Mesendoderm (in vitro differentiated cells): ENCODE data around the gene NEK7.
A peak's percentile ranks its signal among the peaks of the same experiment; 100 is the strongest.

Source experiments
- DNase-seq: peaks from one replicate; pipeline ENCODE4 v3.0.0; 2013
- H2AK5ac ChIP-seq: 2 replicates; pipeline ENCODE4 v1.6.1; 2013; ENCODE audit warnings: low read length, inconsistent platforms
- H2BK120ac ChIP-seq: 2 replicates; pipeline ENCODE4 v1.6.1; 2013; ENCODE audit warnings: low read depth, mild to moderate bottlenecking, low read length, moderate library complexity, mixed read lengths
- H2BK15ac ChIP-seq: replicated peaks from 2 replicates; pipeline ENCODE4 v1.6.1; 2013; ENCODE audit warnings: low read depth, mild to moderate bottlenecking, moderate library complexity
- H2BK5ac ChIP-seq: 2 replicates; pipeline ENCODE4 v1.6.1; 2013; ENCODE audit warnings: low read length, inconsistent platforms
- H3K18ac ChIP-seq: 2 replicates; pipeline ENCODE4 v1.6.1; 2013; ENCODE audit warnings: mild to moderate bottlenecking, low read length, mixed read lengths
- H3K23ac ChIP-seq: one replicate; pipeline ENCODE4 v1.6.1; 2013; ENCODE audit warnings: low read length
- H3K27ac ChIP-seq: 2 replicates; pipeline ENCODE4 v1.5.1; 2013; ENCODE audit warnings: low read depth, mild to moderate bottlenecking, inconsistent platforms, low read length, moderate library complexity
- H3K27me3 ChIP-seq: 2 replicates; pipeline ENCODE4 v1.6.1; 2013; ENCODE audit warnings: low read length, control low read depth, mild to moderate bottlenecking, inconsistent platforms; ENCODE audit not compliant: insufficient read depth, poor library complexity
- H3K36me3 ChIP-seq: 2 replicates; pipeline ENCODE4 v1.6.1; 2013; ENCODE audit warnings: low read length, inconsistent platforms; ENCODE audit not compliant: control insufficient read depth, insufficient read depth
- H3K4ac ChIP-seq: one replicate; pipeline ENCODE4 v1.6.1; 2013; ENCODE audit warnings: low read depth, mild to moderate bottlenecking, low read length, moderate library complexity
- H3K4me1 ChIP-seq: 2 replicates; pipeline ENCODE4 v1.6.1; 2013; ENCODE audit warnings: low read depth, low read length, inconsistent platforms; ENCODE audit not compliant: control insufficient read depth
- H3K4me2 ChIP-seq: 2 replicates; pipeline ENCODE4 v1.6.1; 2013; ENCODE audit warnings: low read length
- H3K4me3 ChIP-seq: 2 replicates; pipeline ENCODE4 v1.5.1; 2013; ENCODE audit warnings: mild to moderate bottlenecking, low read length
- H3K56ac ChIP-seq: one replicate; pipeline ENCODE4 v1.6.1; 2013; ENCODE audit warnings: low read length
- H3K79me1 ChIP-seq: 2 replicates; pipeline ENCODE4 v1.6.1; 2013; ENCODE audit warnings: low read length, inconsistent platforms
- H3K79me2 ChIP-seq: 2 replicates; pipeline ENCODE4 v1.6.1; 2013; ENCODE audit warnings: mild to moderate bottlenecking, low read length; ENCODE audit not compliant: control insufficient read depth, insufficient read depth
- H3K9ac ChIP-seq: 2 replicates; pipeline ENCODE4 v1.6.1; 2013; ENCODE audit warnings: low read length, inconsistent platforms
- H4K5ac ChIP-seq: one replicate; pipeline ENCODE4 v1.6.1; 2013; ENCODE audit warnings: low read length
- H4K8ac ChIP-seq: one replicate; pipeline ENCODE4 v1.6.1; 2013; ENCODE audit warnings: low read depth, mild to moderate bottlenecking, control low read depth, low read length, moderate library complexity
- WGBS: extraction: QIAGEN DNeasy Blood & Tissue Kit; methylation state at CpG from one replicate; pipeline ENCODE4 v1.1.7; 2013; ENCODE audit warnings: low lambda C conversion rate, missing lambda C conversion rate; ENCODE audit not compliant: insufficient coverage; ENCODE audit errors: extremely low coverage; 5-methylcytosine and 5-hydroxymethylcytosine counted together

Gene NEK7

DNA sequence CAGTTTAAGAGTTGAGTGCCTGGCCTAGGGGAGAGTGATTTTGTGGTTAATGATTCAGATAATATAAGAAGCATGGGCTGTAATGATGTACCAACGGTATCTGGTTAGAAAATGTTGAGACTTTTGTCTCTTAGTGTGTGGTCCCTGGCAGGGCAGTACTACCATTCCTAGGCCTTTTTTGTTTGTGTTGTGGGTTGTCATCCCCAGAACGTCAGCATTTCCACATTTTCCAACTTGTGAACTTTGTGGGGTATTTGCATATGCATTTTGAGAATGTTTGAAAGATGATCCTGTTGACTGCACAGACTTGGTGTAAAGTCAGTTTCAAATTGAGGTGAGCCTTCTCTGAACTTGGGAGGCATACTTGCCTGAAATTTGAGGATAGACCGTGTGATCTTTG is 11.4 kb downstream of the NEK7 start:
- no peak overlapping the region for H3K4me2 ChIP-seq
- H3K36me3 ChIP-seq = no peaks in the 10 kb centered on the region
- H3K23ac ChIP-seq = no peak overlapping the region
- DNase-seq = no peak
- no peak overlapping the region for H3K27ac ChIP-seq
- H3K4me1 ChIP-seq = peaks cover 12% of the 10 kb centered on the region
- H3K27me3 ChIP-seq = no peaks in the 10 kb centered on the region
- H3K4ac ChIP-seq = no peak overlapping the region
- no peak overlapping the region for H3K4me3 ChIP-seq
- H2BK120ac ChIP-seq = no peak overlapping the region
- H3K9ac ChIP-seq = no peak overlapping the region
- no peak overlapping the region for H3K18ac ChIP-seq
- H4K8ac ChIP-seq = no peak overlapping the region
- no CpG with 5 or more reads among the region's 3 CpGs for WGBS
- H2BK15ac ChIP-seq = no peak overlapping the region
- peak overlapping the region; percentile 29 for H3K56ac ChIP-seq
- no peak overlapping the region for H2BK5ac ChIP-seq
- H2AK5ac ChIP-seq = no peak overlapping the region
- no peak overlapping the region for H4K5ac ChIP-seq
- peaks cover 14% of the 10 kb centered on the region for H3K79me1 ChIP-seq
- H3K79me2 ChIP-seq = peaks cover 39% of the 10 kb centered on the region

- H3K36me3 ChIP-seq = no peaks in the 10 kb centered on the region
- H2BK120ac ChIP-seq = no peak overlapping the region
- no peak overlapping the region for H4K5ac ChIP-seq
- H3K9ac ChIP-seq = no peak overlapping the region
- H3K79me1 ChIP-seq = peaks cover 11% of the 10 kb centered on the region
- no CpG with 5 or more reads among the region's 2 CpGs for WGBS
- no peak overlapping the region for H2BK5ac ChIP-seq
- H3K27ac ChIP-seq = no peak overlapping the region
- H3K56ac ChIP-seq = no peak overlapping the region
- H3K4me3 ChIP-seq = no peak overlapping the region
- no peaks in the 10 kb centered on the region for H3K27me3 ChIP-seq
- H3K79me2 ChIP-seq = peaks cover 34% of the 10 kb centered on the region
- no peak for DNase-seq
- H2BK15ac ChIP-seq = no peak overlapping the region
- no peak overlapping the region for H3K18ac ChIP-seq
- H2AK5ac ChIP-seq = no peak overlapping the region
- peaks cover 12% of the 10 kb centered on the region for H3K4me1 ChIP-seq
- H3K4me2 ChIP-seq = no peak overlapping the region
- no peak overlapping the region for H4K8ac ChIP-seq
- H3K4ac ChIP-seq = no peak overlapping the region
- no peak overlapping the region for H3K23ac ChIP-seq
These were observed 12.9 kb downstream of the NEK7 start for GRCh38 chr1:198169672-198170071.

DNA sequence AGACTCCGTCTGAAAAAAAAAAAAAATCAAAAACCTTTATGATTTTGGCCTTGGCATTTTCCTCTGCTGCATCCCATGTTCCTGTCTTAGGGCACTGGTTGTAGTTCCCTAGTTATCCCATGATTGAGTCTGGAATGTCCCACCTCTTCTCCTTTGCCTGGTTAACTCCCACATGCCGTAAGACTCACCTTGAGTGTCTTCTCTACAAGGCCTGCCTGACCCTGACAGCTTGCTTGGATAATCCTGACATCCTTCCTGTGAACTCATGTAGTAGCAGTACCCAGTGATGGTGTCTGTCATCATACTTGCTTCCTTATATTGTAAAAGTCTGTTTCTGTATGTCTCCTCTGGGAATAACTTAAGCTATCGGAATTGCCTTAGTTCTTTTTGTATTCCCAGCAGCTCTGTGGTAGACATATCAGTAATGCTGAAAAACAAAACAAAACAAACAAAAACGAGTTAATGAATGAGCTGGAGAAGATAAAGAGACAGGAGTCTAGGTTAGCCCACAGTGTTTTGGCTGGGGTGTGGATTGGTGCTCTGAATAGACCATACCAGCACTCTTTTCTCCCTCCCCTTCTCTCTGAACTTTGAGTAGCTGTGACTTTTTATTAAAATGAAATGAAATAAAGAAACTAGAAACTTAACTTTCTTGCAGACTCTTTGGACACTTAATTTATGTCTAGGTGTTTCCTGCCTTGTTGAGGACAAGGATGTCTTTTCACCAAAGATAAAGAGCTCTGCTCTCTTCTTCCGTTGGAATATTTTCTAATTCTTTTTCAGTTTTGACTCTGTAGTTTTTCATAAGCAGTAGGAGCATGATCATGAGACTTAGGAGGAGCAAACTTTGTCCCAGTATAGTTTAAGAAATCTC is 15.1 kb downstream of the NEK7 start:
- Histone ChIP-seq H3K4me3 (no peak overlapping the region), H4K8ac (no peak overlapping the region), H3K27me3 (no peaks in the 10 kb centered on the region), H2BK5ac (no peak overlapping the region), H2AK5ac (no peak overlapping the region), H3K56ac (no peak overlapping the region), H3K79me1 (peaks cover 13% of the 10 kb centered on the region), H3K18ac (no peak overlapping the region), H3K79me2 (peaks cover 26% of the 10 kb centered on the region), H3K4me2 (no peak overlapping the region), H3K9ac (no peak overlapping the region), H3K27ac (no peak overlapping the region), H3K4me1 (peaks cover 12% of the 10 kb centered on the region), H4K5ac (no peak overlapping the region), H2BK15ac (no peak overlapping the region), H3K23ac (no peak overlapping the region), H2BK120ac (no peak overlapping the region), H3K4ac (no peak overlapping the region), H3K36me3 (no peaks in the 10 kb centered on the region)
- WGBS = no CpG with 5 or more reads among the region's 5 CpGs
- peak; percentile 53 for DNase-seq

GRCh38 chr1:198173832-198174231 is 17.0 kb downstream of the NEK7 start:
- Histone ChIP-seq H3K4me1 (peaks cover 5% of the 10 kb centered on the region), H2BK120ac (no peak overlapping the region), H3K27ac (no peak overlapping the region), H2BK15ac (no peak overlapping the region), H3K9ac (no peak overlapping the region), H2AK5ac (no peak overlapping the region), H3K23ac (no peak overlapping the region), H2BK5ac (no peak overlapping the region), H3K79me1 (peaks cover 8% of the 10 kb centered on the region), H3K4me2 (no peak overlapping the region), H3K27me3 (no peaks in the 10 kb centered on the region), H3K18ac (no peak overlapping the region), H3K4ac (no peak overlapping the region), H3K56ac (no peak overlapping the region), H4K8ac (no peak overlapping the region), H4K5ac (no peak overlapping the region), H3K4me3 (no peak overlapping the region), H3K36me3 (no peaks in the 10 kb centered on the region), H3K79me2 (peaks cover 17% of the 10 kb centered on the region)
- no peak for DNase-seq

DNA sequence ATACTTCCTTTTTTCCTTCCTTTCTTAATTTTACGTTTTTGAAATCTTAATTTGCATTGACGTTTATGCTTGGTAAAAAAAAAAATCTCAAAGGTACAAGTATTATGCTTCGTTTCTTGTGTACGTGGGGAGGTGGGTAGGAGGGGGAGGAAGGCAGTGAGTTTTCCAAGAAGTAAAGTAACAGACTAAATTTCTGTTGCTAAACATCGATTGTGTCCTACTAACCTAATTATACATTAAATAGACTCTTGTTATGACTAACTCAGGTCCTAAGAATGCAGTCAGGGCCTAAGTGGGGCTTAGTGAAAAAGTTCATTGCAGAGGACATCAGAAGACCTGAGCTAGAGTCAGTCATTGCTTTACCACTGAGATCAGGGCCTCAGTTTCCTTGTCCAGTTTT is 17.5 kb downstream of the NEK7 start:
- Histone ChIP-seq H3K79me1 (peaks cover 8% of the 10 kb centered on the region), H4K5ac (no peak overlapping the region), H3K4me1 (peaks cover 5% of the 10 kb centered on the region), H3K36me3 (no peaks in the 10 kb centered on the region), H3K27me3 (no peaks in the 10 kb centered on the region), H3K4ac (no peak overlapping the region), H2BK120ac (no peak overlapping the region), H3K18ac (no peak overlapping the region), H4K8ac (no peak overlapping the region), H2BK5ac (no peak overlapping the region), H3K9ac (no peak overlapping the region), H2BK15ac (no peak overlapping the region), H3K4me3 (no peak overlapping the region), H3K23ac (no peak overlapping the region), H3K79me2 (peaks cover 17% of the 10 kb centered on the region), H2AK5ac (no peak overlapping the region), H3K56ac (no peak overlapping the region), H3K4me2 (no peak overlapping the region), H3K27ac (no peak overlapping the region)
- no peak for DNase-seq
- whole genome bisulfite sequencing = no CpG with 5 or more reads among the region's 5 CpGs
